ENCODE measurements around the gene MAP3K5.

MAP3K5 gene

GRCh38 chr6:136672144-136672543 is 120.1 kb downstream of the MAP3K5 start:
- no peak for DNase-seq

GRCh38 chr6:136669299-136669699 is 123.0 kb downstream of the MAP3K5 start:
- DNase-seq, result no peak

- DNase-seq, result no peak
Measured at GRCh38 chr6:136668571-136668970, 123.7 kb downstream of the MAP3K5 start.

- DNase-seq, result no peak
Measured at GRCh38 chr6:136666041-136666440, 126.2 kb downstream of the MAP3K5 start.

- no peak for DNase-seq
Measured at GRCh38 chr6:136662347-136663237, 129.7 kb downstream of the MAP3K5 start.

GRCh38 chr6:136660727-136661126 is 131.6 kb downstream of the MAP3K5 start:
- DNase-seq, result no peak

GRCh38 chr6:136659991-136660499 is 132.2 kb downstream of the MAP3K5 start:
- no peak for DNase-seq

GRCh38 chr6:136658711-136659110 is 133.6 kb downstream of the MAP3K5 start:
- DNase-seq, result no peak

GRCh38 chr6:136657666-136658065 is 134.6 kb downstream of the MAP3K5 start:
- DNase-seq, result no peak

- no peak for DNase-seq
Measured at GRCh38 chr6:136656121-136656520, 136.2 kb downstream of the MAP3K5 start.

GRCh38 chr6:136655239-136656014 is 136.8 kb downstream of the MAP3K5 start:
- no peak for DNase-seq

GRCh38 chr6:136654086-136654485 is 138.2 kb downstream of the MAP3K5 start:
- no peak for DNase-seq

- no peak for DNase-seq
Measured at GRCh38 chr6:136652656-136653055, 139.6 kb downstream of the MAP3K5 start.

- DNase-seq, result no peak
Measured at GRCh38 chr6:136651982-136652381, 140.3 kb downstream of the MAP3K5 start.

GRCh38 chr6:136647363-136647852 is 144.9 kb downstream of the MAP3K5 start:
- DNase-seq, result no peak

- no peak for DNase-seq
Measured at GRCh38 chr6:136646377-136646776, 145.9 kb downstream of the MAP3K5 start.

GRCh38 chr6:136644597-136644952 is 147.7 kb downstream of the MAP3K5 start:
- no peak for DNase-seq

- DNase-seq, result peak; percentile 63
Measured at GRCh38 chr6:136643850-136644596, 148.3 kb downstream of the MAP3K5 start.

GRCh38 chr6:136641873-136642465 is 150.3 kb downstream of the MAP3K5 start:
- DNase-seq, result no peak

GRCh38 chr6:136641166-136641565 is 151.1 kb downstream of the MAP3K5 start:
- DNase-seq, result no peak

- no peak for DNase-seq
Measured at GRCh38 chr6:136640132-136640915, 152.0 kb downstream of the MAP3K5 start.

- no peak for DNase-seq
Measured at GRCh38 chr6:136639702-136640101, 152.6 kb downstream of the MAP3K5 start.

Measured in SHP77 treated with DMSO at 0.1 percent for 48 hours (cell line).